Ovary (tissue), 3 donors: ENCODE data around the gene BLTP3A.
"Not testable (repeated sequence)": the region's sequence is repeated elsewhere in the genome, so short reads cannot be mapped to it uniquely, and the experiment has no call there.

ENCODE experiments used
- CTCF ChIP-seq, 3 donors: fragments of 450-650 bp in 2 of 3; fragments of 200-600 bp in 1 of 3; IDR thresholded peaks; one replicate each; pipeline versions ENCODE4 v1.5.1 to v1.8.0; 2016 to 2022; ENCODE audit warnings: antibody characterized with exemption in 3 of 3, mild to moderate bottlenecking in 1 of 3
- EP300 ChIP-seq: sonication (generic); formaldehyde crosslinking; IDR thresholded peaks from one replicate; pipeline ENCODE4 v1.6.1; 2017; ENCODE audit warnings: antibody characterized with exemption
- donor health status: DM: no; HTN: no; CAD: no.

DNA sequence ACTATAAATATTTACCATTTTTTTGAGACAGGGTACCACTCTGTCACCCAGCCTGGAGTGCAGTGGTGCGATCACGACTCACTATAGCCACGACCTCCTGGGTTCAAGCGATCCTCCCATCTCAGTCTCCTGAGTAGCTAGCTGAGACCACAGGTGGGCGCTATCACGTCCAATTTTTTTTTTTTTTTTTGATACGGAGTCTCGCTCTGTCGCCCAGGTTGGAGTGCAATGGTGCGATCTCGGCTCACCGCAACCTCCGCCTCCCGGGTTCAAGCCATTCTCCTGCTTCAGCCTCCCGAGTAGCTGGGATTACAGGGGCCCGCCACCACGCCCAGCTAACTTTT, 35.4 kb upstream of the BLTP3A start:
- not testable (repeated sequence) for TF ChIP-seq CTCF (IDR thresholded peaks at IDR 0.05); EP300
